Peyer's patch (tissue), 4 donors: ENCODE measurements around the gene KRTAP9-1. TPM values are rescaled to one million over a fixed set of nuclear protein-coding genes. Genes with fewer than 3 reads are reported as not detected.
"Not testable (repeated sequence)": the region's sequence is repeated elsewhere in the genome, so short reads cannot be mapped to it uniquely, and the experiment has no call there.

Experiments used
- DNase-seq, 3 donors: peaks; one replicate each; pipeline ENCODE4 v3.0.0-alpha.2; 2017 to 2019
- H3K27ac ChIP-seq, 4 donors: fragments of 200-600 bp; sonication (generic); one replicate each; pipeline ENCODE4 v1.5.1; 2016 to 2019
- H3K27me3 ChIP-seq, 2 donors: fragments of 200-600 bp; sonication (generic); one replicate each; pipeline ENCODE4 v1.5.1; 2019
- H3K36me3 ChIP-seq, 3 donors: fragments of 200-600 bp; sonication (generic); one replicate each; pipeline ENCODE4 v1.5.1; 2016 to 2019
- H3K4me1 ChIP-seq, 4 donors: fragments of 200-600 bp; sonication (generic); one replicate each; pipeline ENCODE4 v1.5.1; 2016 to 2019
- H3K4me3 ChIP-seq, 4 donors: fragments of 200-600 bp; sonication (generic); 1 replicate in 3 of 4; 2 replicates in 1 of 4; pipeline ENCODE4 v1.5.1; 2016 to 2019; ENCODE audit warnings: mild to moderate bottlenecking in 1 of 4
- H3K9me3 ChIP-seq, 4 donors: fragments of 200-600 bp; sonication (generic); one replicate each; pipeline ENCODE4 v1.5.1; 2016 to 2019; ENCODE audit warnings: mild to moderate bottlenecking in 1 of 4
- POLR2A ChIP-seq, 2 donors: fragments of 450-650 bp; IDR thresholded peaks; one replicate each; pipeline ENCODE4 v1.5.1; 2017; ENCODE audit warnings: antibody characterized with exemption in 2 of 2, mild to moderate bottlenecking in 2 of 2, moderate library complexity in 2 of 2
- small RNA-seq, 2 donors: library from RNA; depleted of rRNA; stranded (forward); fragments of <200 nt; gene quantifications; one replicate each; pipeline ENCODE3, GENCODE V24; 2016
- total RNA-seq, 4 donors: library from RNA; depleted of rRNA; stranded (reverse); fragments of >200 nt; gene quantifications; one replicate each; pipeline ENCODE4 v1.1.0, GENCODE V29; 2016
- TF ChIP-seq, protein P1 (sequence below), 6 experiments: fragments of 450-650 bp in 4 of 6; fragments of 200-600 bp in 2 of 6; sonication (generic) in 1 of 6; IDR thresholded peaks; one replicate each; pipeline ENCODE4 v1.5.1; 2017 to 2019; ENCODE audit warnings: antibody characterized with exemption in 6 of 6, mild to moderate bottlenecking in 3 of 6, moderate library complexity in 1 of 6

KRTAP9-1 gene
- total RNA-seq, 4 donors from 2014 or later, result not detected

DNA sequence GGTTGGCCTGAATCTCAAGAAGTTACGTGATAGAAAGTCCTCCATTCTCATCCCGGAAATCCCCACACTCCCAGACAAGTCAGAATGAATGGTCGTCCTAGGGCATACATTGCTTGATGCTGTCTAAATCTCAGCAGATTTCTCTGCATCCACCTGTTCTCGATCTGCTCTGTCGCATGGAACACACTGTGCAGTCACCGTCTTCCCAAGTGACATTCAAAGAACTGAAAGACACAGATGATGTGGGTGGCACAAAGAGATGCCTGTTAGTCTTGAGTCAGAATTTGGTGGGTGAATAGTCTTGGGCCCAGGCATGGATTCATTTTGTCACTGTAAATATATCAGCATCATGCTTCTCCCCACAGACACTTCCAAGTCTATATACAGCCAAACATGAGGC is 42.0 kb downstream of the KRTAP9-1 start:
- Histone ChIP-seq H3K4me1 (no peaks in the 10 kb centered on the region), H3K27me3 (no peaks in the 10 kb centered on the region)

DNA sequence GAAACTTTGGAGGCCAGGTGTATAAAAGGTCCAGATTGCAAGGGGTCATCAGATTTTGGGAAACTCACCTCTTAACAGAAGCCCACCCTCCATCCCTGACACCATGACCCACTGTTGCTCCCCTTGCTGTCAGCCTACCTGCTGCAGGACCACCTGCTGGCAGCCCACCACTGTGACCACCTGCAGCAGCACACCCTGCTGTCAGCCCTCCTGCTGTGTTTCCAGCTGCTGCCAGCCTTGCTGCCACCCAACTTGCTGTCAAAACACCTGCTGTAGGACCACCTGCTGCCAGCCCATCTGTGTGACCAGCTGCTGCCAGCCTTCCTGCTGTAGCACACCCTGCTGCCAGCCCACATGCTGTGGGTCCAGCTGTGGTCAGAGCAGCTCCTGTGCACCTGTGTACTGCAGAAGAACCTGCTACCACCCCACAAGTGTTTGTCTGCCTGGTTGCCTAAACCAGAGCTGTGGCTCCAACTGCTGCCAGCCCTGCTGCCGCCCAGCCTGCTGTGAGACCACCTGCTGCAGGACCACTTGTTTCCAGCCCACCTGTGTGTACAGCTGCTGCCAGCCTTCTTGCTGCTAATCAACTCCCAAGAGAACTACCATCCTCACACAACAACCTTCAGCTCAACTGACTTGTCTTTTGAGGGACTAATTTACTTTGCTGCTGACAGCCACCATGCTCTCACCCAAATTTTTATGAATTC is 42.9 kb downstream of the KRTAP9-1 start, which contains the start of gene KRTAP9-3:
KRTAP9-3 (plus strand) TSS at position 51 of the 707 bp plus-strand sequence; CDS start at position 104, 53 bp downstream.
- H3K4me1 ChIP-seq, H3K27me3 ChIP-seq, H3K9me3 ChIP-seq, H3K4me3 ChIP-seq, H3K27ac ChIP-seq, DNase-seq, H3K36me3 ChIP-seq: not testable (repeated sequence)

More for the DNA sequence above, 42.0 kb downstream of the KRTAP9-1 start:
- Histone ChIP-seq H3K9me3 (no peaks in the 10 kb centered on the region), H3K27ac (no peak overlapping the region), H3K4me3 (no peak overlapping the region), H3K36me3 (no peaks in the 10 kb centered on the region)
- TF ChIP-seq, protein P1, sequence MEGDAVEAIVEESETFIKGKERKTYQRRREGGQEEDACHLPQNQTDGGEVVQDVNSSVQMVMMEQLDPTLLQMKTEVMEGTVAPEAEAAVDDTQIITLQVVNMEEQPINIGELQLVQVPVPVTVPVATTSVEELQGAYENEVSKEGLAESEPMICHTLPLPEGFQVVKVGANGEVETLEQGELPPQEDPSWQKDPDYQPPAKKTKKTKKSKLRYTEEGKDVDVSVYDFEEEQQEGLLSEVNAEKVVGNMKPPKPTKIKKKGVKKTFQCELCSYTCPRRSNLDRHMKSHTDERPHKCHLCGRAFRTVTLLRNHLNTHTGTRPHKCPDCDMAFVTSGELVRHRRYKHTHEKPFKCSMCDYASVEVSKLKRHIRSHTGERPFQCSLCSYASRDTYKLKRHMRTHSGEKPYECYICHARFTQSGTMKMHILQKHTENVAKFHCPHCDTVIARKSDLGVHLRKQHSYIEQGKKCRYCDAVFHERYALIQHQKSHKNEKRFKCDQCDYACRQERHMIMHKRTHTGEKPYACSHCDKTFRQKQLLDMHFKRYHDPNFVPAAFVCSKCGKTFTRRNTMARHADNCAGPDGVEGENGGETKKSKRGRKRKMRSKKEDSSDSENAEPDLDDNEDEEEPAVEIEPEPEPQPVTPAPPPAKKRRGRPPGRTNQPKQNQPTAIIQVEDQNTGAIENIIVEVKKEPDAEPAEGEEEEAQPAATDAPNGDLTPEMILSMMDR (IDR thresholded peaks at IDR 0.05), result no peak
- TF ChIP-seq POLR2A (IDR thresholded peaks at IDR 0.05), result no peak
- DNase-seq, result no peak

DNA sequence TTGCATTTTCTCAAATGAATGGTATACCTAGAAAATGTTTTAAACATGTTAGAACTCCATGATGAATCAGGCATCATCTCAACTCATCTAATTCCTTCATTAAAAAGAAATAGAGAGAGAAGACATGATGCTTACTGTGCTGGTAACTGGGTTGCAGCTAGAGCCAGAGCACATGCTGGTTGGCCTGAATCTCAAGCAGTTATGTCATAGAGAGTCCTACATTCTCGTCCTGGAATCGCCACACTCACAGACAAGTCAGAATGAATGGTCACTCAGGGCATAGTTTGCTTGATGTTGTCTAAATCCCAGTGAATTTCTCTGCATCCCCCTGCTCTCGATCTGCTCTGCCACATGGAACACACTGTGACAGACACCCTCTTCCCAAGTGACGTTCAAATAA is 47.4 kb downstream of the KRTAP9-1 start:
- H3K9me3 ChIP-seq, H3K36me3 ChIP-seq, H3K27me3 ChIP-seq, H3K4me3 ChIP-seq, H3K4me1 ChIP-seq, DNase-seq, H3K27ac ChIP-seq: not testable (repeated sequence)

DNA sequence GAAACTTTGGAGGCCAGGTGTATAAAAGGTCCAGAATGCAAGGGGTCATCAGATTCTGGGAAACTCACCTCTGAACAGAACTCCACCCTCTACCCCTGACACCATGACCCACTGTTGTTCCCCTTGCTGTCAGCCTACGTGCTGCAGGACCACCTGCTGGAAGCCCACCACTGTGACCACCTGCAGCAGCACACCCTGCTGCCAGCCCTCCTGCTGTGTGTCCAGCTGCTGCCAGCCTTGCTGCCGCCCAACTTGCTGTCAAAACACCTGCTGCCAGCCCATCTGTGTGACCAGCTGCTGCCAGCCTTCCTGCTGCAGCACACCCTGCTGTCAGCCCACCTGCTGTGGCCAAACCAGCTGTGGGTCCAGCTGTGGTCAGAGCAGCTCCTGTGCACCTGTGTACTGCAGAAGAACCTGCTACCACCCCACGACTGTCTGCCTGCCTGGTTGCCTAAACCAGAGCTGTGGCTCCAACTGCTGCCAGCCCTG is 48.3 kb downstream of the KRTAP9-1 start, which contains the start of gene KRTAP9-8:
KRTAP9-8 (plus strand) TSS at position 51 of the 489 bp plus-strand sequence; CDS start at position 104, 53 bp downstream.
- H3K27me3 ChIP-seq, DNase-seq, H3K36me3 ChIP-seq, H3K27ac ChIP-seq, H3K4me1 ChIP-seq, H3K9me3 ChIP-seq, H3K4me3 ChIP-seq: not testable (repeated sequence)

Small RNA genes lying within 50 kb of the gene (small RNA-seq; reads per million reads assigned to genes)
- 0 reads per million in 2 donors for gene KRTAP4-17P

Other genes starting within 250 kb of the KRTAP9-1 start
- not detected for gene KRT39, start 222.9 kb upstream of the KRTAP9-1 start, total RNA-seq
- gene KRT40, start 205.6 kb upstream of the KRTAP9-1 start, total RNA-seq, result 1 to 10 TPM in 1 of 4 donors, under 1 TPM in 2, not detected in 1; 0.88 to 1.0 (median 0.94) TPM
- not detected for gene KRTAP3-3, start 195.7 kb upstream of the KRTAP9-1 start, total RNA-seq
- gene KRTAP3-2, start 190.0 kb upstream of the KRTAP9-1 start, total RNA-seq, result not detected
- not detected for gene KRTAP3-1, start 180.8 kb upstream of the KRTAP9-1 start, total RNA-seq
- not detected for gene KRTAP1-5, start 162.7 kb upstream of the KRTAP9-1 start, total RNA-seq
- gene KRTAP1-4, start 159.7 kb upstream of the KRTAP9-1 start, total RNA-seq, result not detected
- gene KRTAP1-3, start 155.0 kb upstream of the KRTAP9-1 start, total RNA-seq, result not detected
- not detected for gene KRTAP1-1, start 148.4 kb upstream of the KRTAP9-1 start, total RNA-seq
- not detected for gene KRTAP2-1, start 142.6 kb upstream of the KRTAP9-1 start, total RNA-seq
- gene KRTAP2-2, start 134.7 kb upstream of the KRTAP9-1 start, total RNA-seq, result not detected
- not detected for gene KRTAP2-3, start 129.8 kb upstream of the KRTAP9-1 start, total RNA-seq
- not detected for gene KRTAP2-4, start 124.0 kb upstream of the KRTAP9-1 start, total RNA-seq
- not detected for gene KRTAP4-7, start 105.7 kb upstream of the KRTAP9-1 start, total RNA-seq
- gene KRTAP4-8, start 91.7 kb upstream of the KRTAP9-1 start, total RNA-seq, result not detected
- gene KRTAP4-16, start 87.7 kb upstream of the KRTAP9-1 start, total RNA-seq, result not detected
- gene KRTAP4-9, start 84.5 kb upstream of the KRTAP9-1 start, total RNA-seq, result not detected
- not detected for gene KRTAP4-11, start 71.5 kb upstream of the KRTAP9-1 start, total RNA-seq
- gene KRTAP4-12, start 65.7 kb upstream of the KRTAP9-1 start, total RNA-seq, result not detected
- gene KRTAP4-6, start 49.3 kb upstream of the KRTAP9-1 start, total RNA-seq, result not detected
- not detected for gene KRTAP4-5, start 40.1 kb upstream of the KRTAP9-1 start, total RNA-seq
- not detected for gene KRTAP4-4, start 29.1 kb upstream of the KRTAP9-1 start, total RNA-seq
- gene KRTAP4-3, start 21.7 kb upstream of the KRTAP9-1 start, total RNA-seq, result not detected
- not detected for gene KRTAP4-2, start 11.7 kb upstream of the KRTAP9-1 start, total RNA-seq
- not detected for gene KRTAP4-1, start 5.0 kb upstream of the KRTAP9-1 start, total RNA-seq
- not detected for gene KRTAP9-2, start 36.8 kb downstream of the KRTAP9-1 start, total RNA-seq
- gene KRTAP9-3, start 42.6 kb downstream of the KRTAP9-1 start, total RNA-seq, result not detected
- not detected for gene KRTAP9-8, start 48.1 kb downstream of the KRTAP9-1 start, total RNA-seq
- gene KRTAP9-4, start 59.8 kb downstream of the KRTAP9-1 start, total RNA-seq, result not detected
- gene KRTAP9-9, start 65.5 kb downstream of the KRTAP9-1 start, total RNA-seq, result not detected
- gene KRTAP9-6, start 75.5 kb downstream of the KRTAP9-1 start, total RNA-seq, result not detected
- gene KRTAP9-7, start 85.8 kb downstream of the KRTAP9-1 start, total RNA-seq, result not detected
- gene KRTAP29-1, start 113.0 kb downstream of the KRTAP9-1 start, total RNA-seq, result not detected
- gene KRTAP16-1, start 119.4 kb downstream of the KRTAP9-1 start, total RNA-seq, result not detected
- gene KRTAP17-1, start 125.8 kb downstream of the KRTAP9-1 start, total RNA-seq, result not detected
- gene KRT33A, start 160.9 kb downstream of the KRTAP9-1 start, total RNA-seq, result not detected
- gene KRT33B, start 179.9 kb downstream of the KRTAP9-1 start, total RNA-seq, result not detected
- not detected for gene KRT34, start 192.4 kb downstream of the KRTAP9-1 start, total RNA-seq
- gene KRT31, start 207.7 kb downstream of the KRTAP9-1 start, total RNA-seq, result not detected
- gene KRT37, start 234.7 kb downstream of the KRTAP9-1 start, total RNA-seq, result not detected